BE2C (cell line): ENCODE results near the gene ATXN7L1.

ENCODE experiments used
- DNase-seq: peaks from one replicate; pipeline ENCODE4 v3.0.0-alpha.2; 2020
- H3K27me3 ChIP-seq: fragments of 250-450 bp; sonication (Bioruptor Pico); 2 replicates; pipeline ENCODE4 v1.5.1; 2020; ENCODE audit warnings: mild to moderate bottlenecking
- H3K36me3 ChIP-seq: fragments of 250-450 bp; sonication (Bioruptor Pico); 2 replicates; pipeline ENCODE4 v1.5.1; 2020; ENCODE audit warnings: mild to moderate bottlenecking
- H3K4me1 ChIP-seq: fragments of 250-450 bp; sonication (Bioruptor Pico); 2 replicates; pipeline ENCODE4 v1.5.1; 2020
- H3K4me3 ChIP-seq: 2 replicates; pipeline ENCODE4 v1.5.1; 2011; ENCODE audit warnings: low read depth, low read length
- H3K9me3 ChIP-seq: fragments of 250-450 bp; sonication (Bioruptor Pico); 2 replicates; pipeline ENCODE4 v1.5.1; 2020
- CTCF ChIP-seq: IDR thresholded peaks from 2 replicates; pipeline ENCODE4 v1.5.1; 2012; ENCODE audit warnings: mild to moderate bottlenecking, low read depth, low read length

Gene ATXN7L1

GRCh38 chr7:105906695-105907094, 30.3 kb upstream of the ATXN7L1 start:
- peaks cover 6% of the 10 kb centered on the region for H3K36me3 ChIP-seq
- no peak overlapping the region for H3K4me3 ChIP-seq
- H3K9me3 ChIP-seq = no peaks in the 10 kb centered on the region; the same call in 1 of the 2 replicates
- TF ChIP-seq CTCF = no peak
- no peak for DNase-seq
- no peaks in the 10 kb centered on the region for H3K4me1 ChIP-seq
- no peaks in the 10 kb centered on the region for H3K27me3 ChIP-seq

GRCh38 chr7:105905910-105906568, 29.6 kb upstream of the ATXN7L1 start:
- no peaks in the 10 kb centered on the region for H3K4me1 ChIP-seq

GRCh38 chr7:105905209-105905909, 29.0 kb upstream of the ATXN7L1 start:
- Histone ChIP-seq H3K36me3 (no peaks in the 10 kb centered on the region), H3K9me3 (no peaks in the 10 kb centered on the region), H3K4me1 (no peaks in the 10 kb centered on the region), H3K27me3 (no peaks in the 10 kb centered on the region), H3K4me3 (no peak overlapping the region)
- no peak for TF ChIP-seq CTCF
- no peak for DNase-seq

More at GRCh38 chr7:105905910-105906568, 29.6 kb upstream of the ATXN7L1 start:
- DNase-seq = no peak
- no peaks in the 10 kb centered on the region for H3K27me3 ChIP-seq
- no peaks in the 10 kb centered on the region; the same call in 1 of the 2 replicates for H3K9me3 ChIP-seq
- H3K4me3 ChIP-seq = no peak overlapping the region
- H3K36me3 ChIP-seq = peaks cover 4% of the 10 kb centered on the region
- TF ChIP-seq CTCF = no peak

GRCh38 chr7:105904064-105904463, 27.7 kb upstream of the ATXN7L1 start:
- Histone ChIP-seq H3K36me3 (no peaks in the 10 kb centered on the region), H3K4me1 (no peaks in the 10 kb centered on the region), H3K9me3 (no peaks in the 10 kb centered on the region), H3K27me3 (no peaks in the 10 kb centered on the region), H3K4me3 (no peak overlapping the region)
- no peak for DNase-seq
- TF ChIP-seq CTCF = no peak

GRCh38 chr7:105902325-105902911, 26.0 kb upstream of the ATXN7L1 start:
- DNase-seq = no peak
- H3K27me3 ChIP-seq = no peaks in the 10 kb centered on the region
- no peaks in the 10 kb centered on the region for H3K9me3 ChIP-seq
- no peaks in the 10 kb centered on the region for H3K4me1 ChIP-seq
- H3K36me3 ChIP-seq = no peaks in the 10 kb centered on the region
- no peak for TF ChIP-seq CTCF
- H3K4me3 ChIP-seq = no peak overlapping the region

- H3K4me1 ChIP-seq = no peaks in the 10 kb centered on the region
- H3K27me3 ChIP-seq = no peaks in the 10 kb centered on the region
- H3K4me3 ChIP-seq = no peak overlapping the region
- TF ChIP-seq CTCF = no peak
- no peak for DNase-seq
- no peaks in the 10 kb centered on the region for H3K9me3 ChIP-seq
- no peaks in the 10 kb centered on the region for H3K36me3 ChIP-seq
Measured at GRCh38 chr7:105897999-105898398, 21.6 kb upstream of the ATXN7L1 start.
